GM18873 (cell line): ENCODE measurements around the gene VPS18.

Experiments used
- ATAC-seq: cut with Tn5 transposase; IDR thresholded peaks from one replicate; pipeline ENCODE4 v1.9.1; 2021; ENCODE audit warnings: mild to moderate bottlenecking, moderate library complexity, moderate number of reproducible peaks; ENCODE audit not compliant: unreplicated experiment, low FRiP score

Gene VPS18

GRCh38 chr15:40894681-40895448, 615 bp downstream of the VPS18 start:
- no peak for ATAC-seq

GRCh38 chr15:40899536-40900207, 5.4 kb downstream of the VPS18 start:
- no peak for ATAC-seq

DNA sequence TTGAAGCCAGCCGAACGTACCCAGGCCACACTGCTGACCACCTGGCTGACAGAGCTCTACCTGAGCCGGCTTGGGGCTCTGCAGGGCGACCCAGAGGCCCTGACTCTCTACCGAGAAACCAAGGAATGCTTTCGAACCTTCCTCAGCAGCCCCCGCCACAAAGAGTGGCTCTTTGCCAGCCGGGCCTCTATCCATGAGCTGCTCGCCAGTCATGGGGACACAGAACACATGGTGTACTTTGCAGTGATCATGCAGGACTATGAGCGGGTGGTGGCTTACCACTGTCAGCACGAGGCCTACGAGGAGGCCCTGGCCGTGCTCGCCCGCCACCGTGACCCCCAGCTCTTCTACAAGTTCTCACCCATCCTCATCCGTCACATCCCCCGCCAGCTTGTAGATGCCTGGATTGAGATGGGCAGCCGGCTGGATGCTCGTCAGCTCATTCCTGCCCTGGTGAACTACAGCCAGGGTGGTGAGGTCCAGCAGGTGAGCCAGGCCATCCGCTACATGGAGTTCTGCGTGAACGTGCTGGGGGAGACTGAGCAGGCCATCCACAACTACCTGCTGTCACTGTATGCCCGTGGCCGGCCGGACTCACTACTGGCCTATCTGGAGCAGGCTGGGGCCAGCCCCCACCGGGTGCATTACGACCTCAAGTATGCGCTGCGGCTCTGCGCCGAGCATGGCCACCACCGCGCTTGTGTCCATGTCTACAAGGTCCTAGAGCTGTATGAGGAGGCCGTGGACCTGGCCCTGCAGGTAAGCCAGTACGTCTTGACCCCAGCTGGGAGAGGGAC, 6.2 kb downstream of the VPS18 start:
- no peak for ATAC-seq

DNA sequence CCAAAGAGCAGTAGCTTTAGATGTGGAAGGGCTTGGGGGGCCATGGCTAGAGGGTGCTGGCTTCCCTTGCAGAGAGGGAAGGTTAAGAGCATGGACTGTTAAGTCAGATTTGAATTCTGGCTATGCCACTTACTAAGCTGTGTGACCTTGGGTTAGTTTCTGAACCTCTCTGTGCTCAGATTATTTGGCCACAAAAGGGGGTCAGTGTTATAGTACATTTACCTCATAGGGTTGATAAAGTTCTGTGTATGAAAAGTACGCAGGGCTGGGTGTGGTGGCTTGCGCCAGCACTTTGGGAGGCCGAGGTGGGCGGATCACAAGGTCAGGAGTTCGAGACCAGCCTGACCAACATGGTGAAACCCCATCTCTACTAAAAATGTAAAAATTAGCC, 6.8 kb downstream of the VPS18 start:
- no peak for ATAC-seq

GRCh38 chr15:40902605-40903561, 8.6 kb downstream of the VPS18 start:
- no peak for ATAC-seq

DNA sequence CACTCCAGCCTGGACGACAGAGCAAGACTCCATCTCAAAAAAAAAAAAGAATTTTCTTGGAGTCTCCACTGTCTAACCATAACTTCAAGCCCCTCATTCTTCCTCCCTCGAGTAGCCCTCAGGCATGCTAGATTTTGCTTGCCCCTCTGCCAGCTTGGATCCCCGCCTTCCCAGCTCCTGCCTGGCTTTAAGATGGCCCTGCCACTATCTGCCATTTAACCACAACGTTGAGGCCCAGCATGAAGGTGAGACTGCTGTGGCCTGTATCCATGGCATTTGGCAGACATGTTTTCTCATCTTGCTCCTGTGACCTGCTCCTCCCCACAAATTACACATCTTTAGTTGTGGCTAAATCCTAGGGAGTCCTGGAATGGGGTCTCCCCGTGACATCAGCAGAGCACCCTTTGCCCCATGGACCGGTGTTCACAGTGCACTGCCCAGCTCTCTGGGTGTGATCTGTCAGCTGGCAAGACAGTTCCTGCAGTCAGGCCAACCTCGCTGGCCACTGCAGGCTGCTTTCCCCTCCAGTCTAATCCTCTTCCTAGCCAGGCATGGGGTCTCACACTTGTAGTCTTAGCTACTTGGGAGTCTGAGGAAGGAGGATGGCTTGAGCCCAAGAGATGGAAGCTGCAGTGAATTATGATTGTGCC, 10.4 kb downstream of the VPS18 start:
- no peak for ATAC-seq

DNA sequence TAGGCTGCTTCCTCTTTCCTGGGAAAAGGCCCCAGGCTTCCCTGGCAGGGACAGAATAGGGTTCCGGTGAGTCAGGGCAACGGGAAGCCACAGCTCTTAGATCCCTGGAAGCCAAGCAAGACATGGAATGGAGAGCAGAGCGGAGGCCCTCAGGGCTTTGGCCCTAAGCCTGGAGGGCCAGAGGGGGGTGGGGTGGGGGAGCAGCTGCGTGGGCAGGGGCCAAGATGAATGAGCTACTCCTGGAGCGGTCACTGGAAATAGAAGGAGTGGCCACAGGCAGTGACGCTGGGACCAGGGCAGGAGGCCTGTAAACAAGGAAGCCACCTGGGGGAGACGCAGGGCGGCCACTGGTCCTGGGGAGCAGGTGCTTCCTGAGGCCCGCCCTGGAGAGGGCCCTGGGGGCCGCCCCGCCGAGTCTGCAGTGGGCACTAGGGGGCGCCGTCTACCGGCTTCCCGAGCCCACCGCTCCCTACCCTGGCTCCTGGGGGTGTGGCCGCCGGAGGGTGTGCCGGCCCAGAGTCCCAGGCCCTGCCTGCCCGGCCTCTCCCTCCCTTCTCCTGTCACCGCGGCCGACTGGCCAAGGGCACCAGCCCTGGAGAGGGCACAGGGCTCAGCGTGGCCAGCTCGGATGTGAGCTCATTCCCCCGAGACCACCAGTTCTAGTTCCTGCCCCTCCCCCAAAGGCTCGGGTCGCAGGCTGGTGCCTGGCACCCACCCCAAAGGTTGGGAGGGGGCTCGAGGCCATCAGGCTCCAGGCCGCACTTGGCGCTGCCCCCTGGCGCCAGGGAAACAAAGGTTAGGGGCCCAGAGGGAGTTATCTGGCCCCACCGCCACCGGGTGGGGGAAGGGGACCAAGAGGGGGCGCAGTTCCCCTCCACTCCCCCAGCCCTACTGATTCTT, 12.1 kb downstream of the VPS18 start:
- ATAC-seq, result no peak

DNA sequence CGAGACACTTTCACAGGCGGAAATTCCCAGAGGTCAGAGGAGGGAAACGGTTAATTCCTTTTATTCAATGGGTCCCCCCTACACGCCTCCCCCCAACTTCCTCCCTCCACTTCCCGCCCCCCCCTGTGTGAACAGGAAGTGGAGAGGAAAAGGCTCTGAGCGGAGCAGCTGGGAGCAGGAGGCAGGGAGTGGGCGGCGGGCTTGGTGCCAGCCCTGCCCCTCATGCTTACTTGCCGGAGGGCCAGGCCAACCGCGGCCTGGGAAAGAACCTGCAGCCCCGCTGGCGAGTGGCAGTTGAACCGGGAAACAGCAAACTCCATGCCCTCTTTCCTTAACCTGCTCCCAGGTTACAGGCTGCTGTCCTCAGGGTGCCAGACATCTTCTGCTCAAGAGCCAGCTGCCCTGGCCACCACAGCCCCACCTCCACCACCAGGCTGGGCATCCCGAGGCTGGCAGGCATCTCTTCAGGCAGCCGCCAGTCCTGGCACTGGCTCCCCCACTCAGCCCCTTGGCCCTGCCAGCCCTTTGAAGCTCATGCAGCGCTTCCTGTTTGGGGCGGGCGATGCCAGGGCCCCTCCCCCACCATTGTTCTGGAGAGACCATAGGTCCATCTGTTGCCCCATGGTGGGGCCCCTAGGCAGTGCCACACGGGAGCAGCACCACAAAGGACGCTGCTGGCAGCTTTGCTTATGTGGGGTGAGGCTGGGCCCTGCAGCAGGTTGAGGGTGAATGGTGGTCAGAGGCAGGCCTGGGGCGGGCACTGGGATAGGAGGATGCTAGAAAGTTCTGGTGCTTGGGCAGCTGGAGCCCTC, 12.9 kb downstream of the VPS18 start:
- no peak for ATAC-seq

DNA sequence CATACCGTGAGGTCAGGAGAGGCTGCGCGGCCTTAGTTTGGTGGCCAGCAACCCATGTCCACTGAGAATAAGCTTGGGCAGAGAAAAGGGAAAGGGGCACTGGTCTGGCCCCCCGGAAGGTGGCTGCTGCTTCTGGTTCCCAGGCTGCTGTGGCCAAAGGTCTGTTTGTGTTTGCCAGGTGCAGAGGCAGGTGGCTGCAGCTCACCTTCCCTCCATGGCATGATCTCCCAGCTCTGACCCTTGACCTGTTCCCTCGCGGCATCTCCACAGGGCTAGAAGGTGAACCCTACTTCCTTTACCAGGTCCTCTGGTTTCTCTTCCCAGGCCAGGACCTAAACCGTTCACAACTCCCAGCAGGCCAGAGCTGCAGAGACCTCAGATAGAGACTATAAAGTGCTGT, 13.8 kb downstream of the VPS18 start:
- no peak for ATAC-seq

GRCh38 chr15:40909662-40910630, 15.7 kb downstream of the VPS18 start:
- no peak for ATAC-seq

GRCh38 chr15:40911141-40911540, 16.9 kb downstream of the VPS18 start:
- ATAC-seq, result no peak

- no peak for ATAC-seq
These were observed 17.4 kb downstream of the VPS18 start for GRCh38 chr15:40911693-40912092.

- ATAC-seq, result no peak
These were observed 18.2 kb downstream of the VPS18 start for GRCh38 chr15:40912478-40912877.

DNA sequence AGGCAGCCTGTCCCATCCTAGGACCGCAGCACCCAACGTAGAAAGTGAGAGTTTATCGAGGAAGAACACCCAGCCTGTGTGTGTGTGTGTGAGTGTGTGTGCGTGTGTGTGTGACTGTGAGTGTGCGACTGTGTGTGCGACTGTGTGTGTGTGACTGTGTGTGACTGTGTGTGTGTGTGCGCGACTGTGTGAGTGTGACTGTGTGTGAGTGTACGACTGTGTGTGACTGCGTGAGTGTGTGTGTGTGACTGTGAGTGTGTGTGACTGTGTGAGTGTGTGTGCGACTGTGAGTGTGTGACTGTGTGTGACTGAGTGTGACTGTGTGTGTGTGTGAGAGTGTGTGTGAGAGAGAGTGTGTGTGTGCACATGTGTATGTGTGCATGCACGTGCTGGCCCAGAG, 19.8 kb downstream of the VPS18 start:
- no peak for ATAC-seq

DNA sequence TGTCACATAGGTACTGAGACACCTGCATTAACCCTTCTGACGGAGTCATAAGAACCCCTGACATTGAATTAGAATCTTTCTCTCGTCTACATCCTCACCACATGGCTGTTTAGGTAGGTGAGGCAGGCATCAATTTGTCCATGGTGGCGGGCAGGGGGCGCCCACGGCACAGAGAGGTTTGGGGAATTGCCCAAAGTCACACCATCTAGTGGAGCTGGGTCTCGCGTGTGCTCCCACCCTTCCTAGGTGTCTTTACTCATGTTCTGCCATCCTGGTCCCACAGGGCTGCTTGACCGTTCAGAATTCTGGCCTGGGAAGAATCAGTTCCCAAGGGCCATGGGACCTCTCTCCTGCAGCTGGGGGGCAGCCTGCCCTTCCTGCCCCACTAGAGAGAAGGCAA, 20.2 kb downstream of the VPS18 start:
- ATAC-seq, result no peak

DNA sequence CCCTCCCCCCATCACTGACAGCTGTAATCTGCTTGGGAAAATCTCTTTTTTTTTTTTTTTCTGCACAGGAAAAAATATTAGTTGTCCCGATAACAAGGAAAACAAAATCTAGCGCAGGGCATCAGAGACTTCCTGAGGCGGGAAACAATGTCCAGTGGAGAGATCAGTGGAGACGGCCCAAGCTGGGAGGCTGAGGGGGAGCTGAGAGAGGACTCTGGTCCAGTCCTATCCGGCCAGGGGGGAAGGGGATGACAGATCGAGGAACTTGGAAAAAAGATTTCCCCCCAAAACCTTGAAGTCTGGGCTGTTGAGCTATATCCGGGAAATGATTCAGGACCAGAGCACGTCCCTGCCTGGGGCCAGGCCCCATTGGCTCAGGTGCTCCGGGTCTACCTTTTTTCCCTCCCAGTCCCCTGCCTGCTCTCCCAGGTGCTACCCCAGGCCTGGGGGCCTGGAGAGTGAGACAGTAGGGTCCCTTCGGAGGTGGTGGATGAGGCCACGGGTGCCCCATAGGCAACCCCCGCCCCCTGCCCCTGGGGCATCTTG, 20.9 kb downstream of the VPS18 start:
- no peak for ATAC-seq

DNA sequence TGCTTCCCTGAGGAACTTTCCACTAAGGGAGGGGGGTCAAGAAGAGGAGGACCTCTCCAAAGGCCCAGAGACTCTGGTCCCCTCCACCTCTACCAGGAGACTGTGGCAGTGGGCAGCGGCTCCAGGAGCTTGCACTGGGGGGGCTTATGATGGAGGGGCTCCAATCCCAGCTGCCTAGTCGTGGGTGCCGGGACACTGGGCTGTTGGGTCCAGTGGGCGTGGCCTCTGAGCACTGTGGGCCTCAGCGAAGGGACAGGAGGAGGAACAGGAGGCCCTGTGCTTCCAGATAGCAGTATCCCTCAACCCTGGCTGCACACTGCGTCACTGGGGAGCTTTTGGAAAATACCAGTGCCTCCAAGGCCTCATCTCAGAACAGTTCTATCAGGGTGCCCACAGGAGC, 21.4 kb downstream of the VPS18 start:
- ATAC-seq, result no peak
